Stimulated activated CD4-positive, alpha-beta T cell treated with anti-CD3 and anti-CD28 coated beads, TNF-alpha, amount 100 ng/mL, for 48 hours (primary cell): Measurements from ENCODE around the gene MRM3.
"Not testable (repeated sequence)": the region's sequence is repeated elsewhere in the genome, so short reads cannot be mapped to it uniquely, and the experiment has no call there.

Experiments
- DNase-seq, 3 donors: peaks; one replicate each; pipeline ENCODE4 v3.0.0-alpha.2; 2020; ENCODE audit warnings: low read depth in 3 of 3

The MRM3 gene

GRCh38 chr17:796609-797008, 14.5 kb downstream of the MRM3 start:
- no peak for DNase-seq

GRCh38 chr17:797236-797840, 15.2 kb downstream of the MRM3 start:
- no peak for DNase-seq

GRCh38 chr17:798246-798645, 16.1 kb downstream of the MRM3 start:
- no peak for DNase-seq

GRCh38 chr17:799261-799660, 17.1 kb downstream of the MRM3 start:
- DNase-seq = no peak

- no peak for DNase-seq
Measured at GRCh38 chr17:800446-801242, 18.5 kb downstream of the MRM3 start.

GRCh38 chr17:801660-802059, 19.5 kb downstream of the MRM3 start:
- DNase-seq = no peak

- no peak for DNase-seq
Measured at GRCh38 chr17:802481-802880, 20.3 kb downstream of the MRM3 start.

- no peak for DNase-seq
Measured at GRCh38 chr17:802901-803881, 21.0 kb downstream of the MRM3 start.

- no peak for DNase-seq
Measured at GRCh38 chr17:804541-805435, 22.6 kb downstream of the MRM3 start.

- DNase-seq = not testable (repeated sequence)
Measured at GRCh38 chr17:805886-806285, 23.7 kb downstream of the MRM3 start.

GRCh38 chr17:806346-806745, 24.2 kb downstream of the MRM3 start:
- DNase-seq = no peak

- no peak for DNase-seq
Measured at GRCh38 chr17:806781-807522, 24.8 kb downstream of the MRM3 start.

- DNase-seq = no peak
Measured at GRCh38 chr17:807523-808294, 25.6 kb downstream of the MRM3 start.

- no peak for DNase-seq
Measured at GRCh38 chr17:811051-811784, 29.1 kb downstream of the MRM3 start.

GRCh38 chr17:812638-813204, 30.6 kb downstream of the MRM3 start:
- no peak for DNase-seq

GRCh38 chr17:814371-814770, 32.2 kb downstream of the MRM3 start:
- no peak for DNase-seq

- DNase-seq = no peak
Measured at GRCh38 chr17:819251-819650, 37.1 kb downstream of the MRM3 start.

- DNase-seq = no peak
Measured at GRCh38 chr17:823501-823902, 41.3 kb downstream of the MRM3 start.

GRCh38 chr17:824378-824777, 42.2 kb downstream of the MRM3 start:
- DNase-seq = no peak
